Loucy (cell line): Measurements from ENCODE around the gene SCPEP1.

Experiments used
- CTCF ChIP-seq: fragments of 200-600 bp; sonication (generic); conservative IDR thresholded peaks from 2 replicates; pipeline ENCODE4 v1.5.1; 2014; ENCODE audit warnings: mild to moderate bottlenecking, antibody characterized with exemption, low read length
- EZH2phosphoT487 ChIP-seq: fragments of 200-600 bp; IDR thresholded peaks from 2 replicates; pipeline ENCODE4 v1.6.1; 2018; ENCODE audit warnings: antibody characterized with exemption, mild to moderate bottlenecking, moderate library complexity, borderline replicate concordance

GRCh38 chr17:56994009-56994792 lies 16.3 kb downstream of the SCPEP1 start:
- TF ChIP-seq CTCF (no peak), EZH2phosphoT487 (no peak)
